ENCODE data around the gene PTK6.

PTK6 gene

GRCh38 chr20:63495167-63495720, 41.9 kb downstream of the PTK6 start:
- no peak overlapping the region for H3K4me3 ChIP-seq (replicated peaks; ENCODE audit: low read depth, low read length)
- TF ChIP-seq CTCF (IDR thresholded peaks at IDR 0.05; ENCODE audit: low read depth, low read length, missing control alignments) = no peak
- no peak for DNase-seq (ENCODE audit: extremely low read depth, low read depth)

GRCh38 chr20:63494420-63495166, 42.6 kb downstream of the PTK6 start:
- no peak for DNase-seq (ENCODE audit: extremely low read depth, low read depth)
- no peak for TF ChIP-seq CTCF (IDR thresholded peaks at IDR 0.05; ENCODE audit: low read depth, low read length, missing control alignments)
- no peak overlapping the region for H3K4me3 ChIP-seq (replicated peaks; ENCODE audit: low read depth, low read length)

- no peak overlapping the region for H3K4me3 ChIP-seq (replicated peaks; ENCODE audit: low read depth, low read length)
- no peak for DNase-seq (ENCODE audit: extremely low read depth, low read depth)
- no peak for TF ChIP-seq CTCF (IDR thresholded peaks at IDR 0.05; ENCODE audit: low read depth, low read length, missing control alignments)
These were observed 43.1 kb downstream of the PTK6 start for GRCh38 chr20:63494084-63494419.

GRCh38 chr20:63493563-63494020, 43.6 kb downstream of the PTK6 start:
- H3K4me3 ChIP-seq (replicated peaks; ENCODE audit: low read depth, low read length) = no peak overlapping the region
- DNase-seq (ENCODE audit: extremely low read depth, low read depth) = no peak
- TF ChIP-seq CTCF (IDR thresholded peaks at IDR 0.05; ENCODE audit: low read depth, low read length, missing control alignments) = no peak

- no peak for DNase-seq (ENCODE audit: extremely low read depth, low read depth)
- TF ChIP-seq CTCF (IDR thresholded peaks at IDR 0.05; ENCODE audit: low read depth, low read length, missing control alignments) = no peak
These were observed 44.2 kb downstream of the PTK6 start for GRCh38 chr20:63492982-63493381.

GRCh38 chr20:63492518-63492917, 44.7 kb downstream of the PTK6 start:
- no peak overlapping the region for H3K4me3 ChIP-seq (replicated peaks; ENCODE audit: low read depth, low read length)
- no peak for TF ChIP-seq CTCF (IDR thresholded peaks at IDR 0.05; ENCODE audit: low read depth, low read length, missing control alignments)
- no peak for DNase-seq (ENCODE audit: extremely low read depth, low read depth)

More at GRCh38 chr20:63492982-63493381, 44.2 kb downstream of the PTK6 start:
- no peak overlapping the region for H3K4me3 ChIP-seq (replicated peaks; ENCODE audit: low read depth, low read length)
